Stimulated activated CD8-positive, alpha-beta memory T cell treated with anti-CD3 and anti-CD28 coated beads, Interleukin-12 subunit alpha, Interleukin-12 subunit beta, amount 100 ng/mL, for 24 hours (primary cell): ENCODE results near the gene CEP89.
"Not testable (repeated sequence)": the region's sequence is repeated elsewhere in the genome, so short reads cannot be mapped to it uniquely, and the experiment has no call there.

Source experiments
- DNase-seq: peaks from one replicate; pipeline ENCODE4 v3.0.0-alpha.2; 2020; ENCODE audit errors: extremely low read depth

Gene CEP89

DNA sequence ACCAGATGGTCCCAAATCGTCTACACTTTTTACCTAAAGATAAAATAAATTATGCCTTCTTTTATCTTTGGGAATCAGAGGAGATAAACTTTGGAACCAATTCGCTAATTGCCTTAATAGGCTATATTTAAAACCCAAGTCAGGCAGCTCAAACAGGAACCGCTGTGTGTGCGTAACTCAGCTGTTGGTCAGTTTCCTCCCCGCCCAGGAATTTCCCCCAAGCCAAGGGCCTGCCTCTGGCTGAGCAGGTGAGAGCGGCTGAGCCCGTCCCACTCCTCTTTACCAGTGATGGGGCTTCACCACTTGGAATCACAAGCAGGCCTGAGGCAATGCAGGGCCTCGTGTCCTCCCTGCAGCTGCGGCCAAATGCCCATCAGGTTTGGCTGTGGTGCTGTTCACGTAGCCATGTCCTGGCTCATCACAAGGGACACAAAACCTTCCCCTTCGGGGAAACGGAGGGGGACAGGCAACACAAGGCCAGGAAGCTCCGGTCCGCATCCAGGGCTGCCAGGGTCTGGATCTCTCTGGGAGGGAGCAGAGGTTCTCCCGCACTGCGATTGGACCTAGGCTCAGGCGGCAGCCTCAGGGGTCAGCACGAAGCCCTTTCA lies 101.7 kb downstream of the CEP89 start:
- DNase-seq = no peak

DNA sequence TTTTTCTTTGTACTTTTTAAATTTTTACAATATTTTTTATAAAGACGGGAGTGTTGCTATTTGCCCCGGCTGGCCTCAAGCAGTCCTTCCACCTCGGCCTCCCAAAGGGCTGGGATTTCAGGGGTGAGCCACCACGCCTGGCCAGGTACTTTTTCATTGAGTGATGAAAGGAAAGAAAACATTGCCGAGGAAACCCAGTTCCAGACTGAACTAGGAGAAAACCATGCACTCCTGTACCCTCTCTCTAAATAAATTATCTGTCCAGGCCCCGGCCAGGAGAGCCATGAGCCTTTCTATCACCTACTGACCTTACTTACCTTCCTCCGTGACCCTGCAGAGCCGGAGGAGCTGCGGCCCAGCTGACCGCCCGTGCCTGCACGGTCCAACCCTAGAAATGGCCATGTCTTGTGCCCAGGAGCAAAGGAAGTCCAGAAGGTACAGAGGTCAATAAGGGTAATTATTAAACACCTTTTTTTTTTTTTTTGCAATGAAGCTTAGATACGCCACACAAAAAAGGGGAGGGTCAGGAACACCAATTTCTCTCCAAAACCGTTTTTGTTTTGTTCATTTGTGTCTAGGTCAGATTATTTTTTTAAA lies 102.3 kb downstream of the CEP89 start, which contains the start of gene SLC7A9:
Gene SLC7A9, minus strand, starts transcription at position 399 of the 597 bp plus-strand sequence. CDS start 1,233 bp downstream, outside the sequence.
- no peak for DNase-seq

DNA sequence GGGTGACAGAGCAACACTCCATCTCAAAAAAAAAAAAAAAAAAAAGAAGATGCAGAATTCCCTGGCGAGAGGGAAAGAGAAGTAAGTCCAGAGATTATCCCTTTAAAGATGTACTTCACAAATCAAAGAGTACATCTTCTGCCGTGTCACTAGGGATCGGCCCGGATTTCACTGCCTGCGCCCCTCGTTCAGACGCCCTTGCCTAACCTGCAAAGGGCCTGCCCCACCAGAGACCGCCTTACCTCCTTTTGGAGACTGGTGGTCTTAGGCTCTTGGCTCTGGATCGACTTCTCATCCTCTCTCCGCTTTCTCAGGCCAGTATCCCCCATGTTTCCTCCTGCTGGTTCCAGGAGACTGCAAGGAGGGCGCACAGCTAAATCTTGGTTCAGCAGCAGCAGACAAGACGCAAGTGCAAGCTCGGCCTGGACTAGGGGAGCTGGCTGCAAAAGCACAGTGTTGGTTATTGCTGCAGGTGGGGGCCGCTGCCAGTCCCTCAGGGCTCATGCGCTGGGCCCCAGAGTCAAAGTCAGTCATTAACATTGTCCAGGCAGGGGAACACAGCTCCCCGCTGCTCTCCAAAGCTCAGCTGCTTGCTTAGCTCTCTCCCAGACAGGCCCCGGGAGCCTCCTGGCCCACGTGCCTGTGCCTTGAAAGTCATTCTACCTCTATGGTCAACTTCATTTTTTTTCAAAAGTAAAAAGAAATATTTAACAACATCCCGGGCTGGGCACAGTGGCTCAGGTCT lies 103.4 kb downstream of the CEP89 start:
- no peak for DNase-seq

DNA sequence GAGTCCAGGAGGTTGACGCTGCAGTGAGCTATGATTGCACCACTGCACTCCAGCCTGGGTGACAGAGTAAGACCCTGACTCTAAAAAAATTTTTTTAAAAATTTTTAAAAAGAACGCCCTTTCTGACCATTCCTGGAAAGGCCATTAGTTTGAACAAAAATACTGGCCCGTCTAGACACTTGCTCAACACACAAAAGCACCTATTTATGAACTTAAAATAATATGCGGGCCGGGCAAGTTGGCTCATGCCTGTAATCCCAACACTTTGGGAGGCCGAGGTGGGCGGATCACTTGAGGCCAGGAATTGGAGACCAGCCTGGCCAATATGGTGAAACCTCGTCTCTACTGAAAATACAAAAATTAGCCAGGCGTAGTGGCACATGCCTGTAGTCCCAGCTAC lies 104.3 kb downstream of the CEP89 start:
- not testable (repeated sequence) for DNase-seq

DNA sequence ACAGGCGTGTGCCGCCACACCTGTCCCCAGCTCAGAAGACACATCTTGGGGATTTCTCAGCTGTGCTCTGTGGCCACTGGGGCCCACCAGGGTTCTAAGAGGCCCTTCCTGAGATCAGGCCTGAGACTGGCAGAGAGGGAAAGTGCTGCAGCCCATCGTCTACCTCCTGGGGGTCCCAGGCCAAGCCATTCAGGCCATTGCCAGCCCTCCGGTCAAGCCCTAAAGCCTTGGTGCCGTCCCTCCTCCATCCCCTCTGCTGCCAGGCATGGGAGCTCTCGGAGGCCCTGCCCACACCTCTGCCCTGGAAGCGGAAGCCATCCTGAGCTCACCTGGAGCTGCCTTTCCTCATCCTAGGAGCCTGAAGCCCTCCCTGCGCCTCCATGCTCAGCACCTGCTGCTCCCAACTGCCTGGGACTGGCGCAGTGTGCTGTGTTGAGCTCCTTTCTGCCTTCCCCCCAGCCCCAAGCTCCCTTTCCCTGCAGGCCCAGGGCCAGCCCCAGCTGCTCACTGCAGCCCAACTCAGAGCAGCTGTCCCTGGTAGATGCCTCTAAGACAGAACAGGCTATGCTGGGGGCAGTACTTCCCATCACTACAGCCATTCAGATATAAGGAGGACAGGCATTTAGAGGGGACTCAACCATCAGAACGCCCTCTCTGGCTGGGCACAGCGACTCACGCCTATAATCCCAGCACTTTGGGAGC lies 105.0 kb downstream of the CEP89 start:
- DNase-seq = no peak

DNA sequence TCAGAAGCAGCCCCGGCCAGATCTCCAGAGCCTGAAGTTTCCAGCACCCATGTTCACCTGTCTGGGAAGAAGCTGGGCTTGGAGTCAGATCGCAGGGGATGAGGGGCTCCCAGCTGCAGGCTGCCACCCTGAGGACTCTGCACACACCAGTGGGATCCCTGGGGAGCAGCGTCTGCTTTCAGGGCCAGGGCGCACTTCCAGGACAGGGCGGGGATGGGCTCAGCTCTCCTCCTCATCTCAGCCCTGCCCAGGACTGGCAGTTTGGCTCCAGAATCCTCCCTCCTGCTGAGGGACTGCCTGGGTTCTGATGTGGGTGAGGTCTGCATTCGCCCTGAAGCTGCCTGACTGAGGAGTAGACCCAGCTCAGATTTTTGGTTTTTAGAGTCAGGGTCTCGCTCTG lies 105.7 kb downstream of the CEP89 start:
- DNase-seq = no peak

DNA sequence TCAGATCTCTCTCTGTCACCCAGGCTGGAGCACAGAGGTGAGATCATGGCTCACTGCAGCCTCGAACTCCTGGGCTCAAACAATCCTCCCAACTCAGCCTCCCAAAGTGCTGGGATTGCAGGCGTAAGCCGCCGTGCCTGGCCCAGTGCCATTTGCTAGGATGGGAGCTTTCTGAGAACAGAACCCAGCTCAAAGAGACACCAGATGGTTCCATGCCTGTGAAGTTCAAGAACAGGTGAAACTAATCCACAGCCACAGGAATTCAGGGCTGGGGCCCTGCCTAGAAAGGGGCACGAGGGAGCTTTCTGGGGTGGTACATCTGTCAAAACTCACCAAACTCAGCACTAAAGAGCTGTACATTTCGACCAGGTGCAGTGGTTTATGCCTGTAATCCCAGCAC lies 106.4 kb downstream of the CEP89 start:
- DNase-seq = no peak

DNA sequence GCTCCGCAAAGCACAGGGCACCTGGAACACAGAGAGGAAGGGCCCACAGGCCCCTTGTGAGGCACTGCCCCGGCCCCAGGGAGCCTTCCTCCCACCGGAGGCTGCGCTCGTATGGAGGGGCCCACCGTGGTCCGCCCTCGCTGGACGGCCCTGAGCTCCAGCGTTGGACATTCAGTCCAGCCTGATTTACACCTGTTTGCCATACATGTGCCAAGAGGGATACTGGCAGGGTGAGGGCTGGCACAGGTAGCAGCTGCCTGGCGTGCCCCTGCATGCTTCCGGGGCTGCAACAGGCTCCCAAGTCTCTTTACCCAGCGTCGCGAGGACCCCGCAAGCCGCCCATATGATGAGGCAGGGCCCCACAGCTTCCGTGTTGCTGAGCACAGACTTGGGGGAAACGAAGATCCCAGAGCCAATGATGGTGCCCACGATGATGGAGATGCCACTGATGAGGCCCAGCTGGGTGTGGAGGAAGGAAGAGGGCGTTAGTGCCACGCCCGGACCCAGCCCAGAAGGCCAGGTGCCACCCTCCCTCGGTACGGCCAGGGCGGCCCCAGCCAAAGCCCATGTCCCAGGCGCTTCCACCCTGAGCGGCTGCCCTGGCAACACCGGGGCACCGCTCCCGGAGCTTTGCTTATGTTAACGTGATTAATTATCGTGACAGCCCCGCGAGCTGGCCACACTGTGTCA lies 107.3 kb downstream of the CEP89 start:
- DNase-seq = no peak

DNA sequence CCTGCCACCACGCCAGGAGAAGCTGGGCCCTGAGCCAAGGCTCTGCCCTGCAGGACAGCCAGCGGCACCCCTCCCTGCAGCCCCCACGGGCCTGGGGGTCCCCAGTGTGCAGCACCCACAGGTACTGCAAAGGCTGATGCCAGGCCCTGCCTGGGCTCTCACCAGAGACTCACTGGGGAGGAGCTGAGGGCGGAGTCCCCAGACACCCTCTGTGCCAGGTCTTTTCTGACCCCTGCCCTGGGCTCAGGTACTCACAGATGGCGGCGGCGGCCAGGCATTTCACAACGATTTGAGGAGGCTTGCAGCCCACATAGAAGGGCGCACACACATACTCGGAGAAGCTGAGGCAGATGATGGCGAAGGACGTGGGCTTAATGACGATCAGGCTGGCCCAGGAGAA lies 107.9 kb downstream of the CEP89 start:
- no peak for DNase-seq

DNA sequence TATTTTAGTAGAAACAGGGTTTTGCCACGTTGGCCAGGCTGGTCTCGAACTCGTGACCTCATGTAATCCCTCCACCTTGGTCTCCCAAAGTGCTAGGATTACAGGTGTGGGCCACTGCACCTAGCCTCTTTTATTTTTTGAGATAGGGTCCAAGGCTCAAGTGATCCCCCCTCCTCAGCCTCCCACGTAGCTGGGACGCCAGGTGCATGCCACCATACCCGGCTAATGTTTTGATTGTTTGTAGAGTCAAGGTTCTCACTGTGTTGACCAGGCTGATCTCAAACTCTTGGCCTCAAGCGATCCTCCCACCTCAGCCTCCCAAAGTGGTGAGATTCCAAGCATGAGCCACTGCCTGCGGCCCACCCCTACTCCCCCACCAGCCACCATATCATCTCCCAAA lies 108.5 kb downstream of the CEP89 start:
- DNase-seq = no peak

DNA sequence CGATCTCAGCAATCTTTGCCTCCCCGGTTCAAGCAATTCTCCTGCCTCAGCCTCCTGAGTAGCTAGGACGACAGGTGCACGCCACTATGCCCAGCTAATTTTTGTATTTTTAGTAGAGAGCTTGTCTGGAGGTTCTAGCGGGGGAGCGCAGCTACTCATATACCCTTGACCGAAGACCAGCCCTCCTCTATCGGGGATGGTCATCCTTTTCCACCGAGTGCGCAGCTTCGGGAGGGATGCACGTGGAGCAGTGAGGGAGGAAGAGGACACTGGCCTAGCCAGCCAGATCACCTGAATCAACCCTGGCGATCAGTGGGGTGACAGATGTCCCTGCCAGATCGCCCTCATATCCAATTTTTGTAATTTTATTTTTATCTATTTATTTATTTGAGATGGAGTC lies 109.0 kb downstream of the CEP89 start:
- no peak for DNase-seq

DNA sequence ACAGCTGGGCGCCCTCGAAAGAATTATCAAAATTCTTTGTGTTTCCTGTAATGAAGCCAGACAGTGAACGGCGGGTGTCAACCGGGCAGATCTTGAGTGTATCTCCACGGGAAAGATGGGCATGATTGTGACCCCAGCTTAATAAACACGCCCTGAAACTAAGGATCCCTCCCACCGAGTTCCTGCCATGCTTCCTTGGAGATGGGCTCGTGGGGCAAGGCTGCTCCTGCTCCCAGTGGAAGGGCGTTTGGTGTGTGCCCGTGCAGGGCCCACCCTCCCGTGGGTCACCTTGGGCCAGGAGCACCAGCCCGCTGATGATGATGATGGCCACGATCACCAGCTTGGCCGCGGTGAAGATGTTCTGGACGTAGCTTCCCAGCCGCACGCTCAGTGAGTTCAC lies 109.6 kb downstream of the CEP89 start:
- DNase-seq = no peak

DNA sequence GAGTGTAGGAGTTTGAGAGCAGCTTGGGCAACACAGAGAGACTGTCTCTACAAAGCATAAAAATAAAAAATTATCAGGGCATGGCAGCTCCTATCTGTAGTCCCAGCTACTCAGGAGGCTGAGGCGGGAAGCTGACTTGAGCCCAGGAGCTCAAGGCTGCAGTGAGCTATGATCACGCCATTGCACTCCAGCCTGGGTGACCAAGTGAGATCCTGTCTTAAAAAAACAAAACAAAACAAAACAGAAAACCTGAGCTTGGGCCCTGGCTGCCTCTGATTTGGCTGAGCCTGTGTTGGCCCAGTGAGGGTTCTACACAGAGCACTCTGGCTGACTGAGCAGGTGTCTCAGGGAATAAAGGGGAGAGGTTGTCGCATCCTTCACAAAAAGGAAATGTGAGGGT lies 110.2 kb downstream of the CEP89 start:
- no peak for DNase-seq

DNA sequence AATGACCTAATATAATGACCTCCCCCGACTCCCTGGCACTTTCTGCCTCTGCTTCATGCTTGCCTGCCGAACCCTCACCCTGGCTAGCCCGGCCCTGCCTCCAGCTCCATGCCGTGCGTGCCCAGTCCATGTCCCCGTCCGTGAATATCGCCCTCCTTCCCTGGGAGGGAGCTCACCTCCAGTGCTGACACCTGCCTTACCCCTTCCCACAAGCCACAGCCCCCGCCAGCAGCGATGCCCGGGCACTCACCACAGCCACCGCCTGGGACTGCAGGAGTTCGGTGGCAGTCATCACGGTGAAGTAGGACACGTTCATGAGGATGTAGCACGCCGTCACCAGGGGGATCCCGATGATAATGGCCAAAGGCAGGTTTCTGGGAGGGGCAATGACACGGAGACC lies 112.2 kb downstream of the CEP89 start:
- DNase-seq = no peak

DNA sequence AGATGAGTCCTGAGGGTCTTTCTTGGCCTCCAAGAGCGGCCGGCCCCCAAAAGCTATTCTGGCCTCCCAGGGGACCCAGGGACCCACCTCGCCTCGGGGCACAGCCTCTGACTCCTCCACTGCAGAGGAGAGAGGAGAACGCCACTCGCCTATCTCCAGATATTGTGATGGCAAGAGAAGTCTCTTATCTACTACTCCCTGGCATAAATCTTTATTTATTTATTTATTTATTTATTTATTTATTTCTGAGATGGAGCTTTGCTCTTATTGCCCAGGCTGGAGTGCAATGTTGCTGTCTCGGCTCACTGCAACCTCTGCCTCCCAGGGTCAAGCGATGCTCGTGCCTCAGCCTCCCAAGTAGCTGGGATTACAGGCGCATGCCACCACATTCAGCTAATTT lies 113.2 kb downstream of the CEP89 start:
- no peak for DNase-seq

DNA sequence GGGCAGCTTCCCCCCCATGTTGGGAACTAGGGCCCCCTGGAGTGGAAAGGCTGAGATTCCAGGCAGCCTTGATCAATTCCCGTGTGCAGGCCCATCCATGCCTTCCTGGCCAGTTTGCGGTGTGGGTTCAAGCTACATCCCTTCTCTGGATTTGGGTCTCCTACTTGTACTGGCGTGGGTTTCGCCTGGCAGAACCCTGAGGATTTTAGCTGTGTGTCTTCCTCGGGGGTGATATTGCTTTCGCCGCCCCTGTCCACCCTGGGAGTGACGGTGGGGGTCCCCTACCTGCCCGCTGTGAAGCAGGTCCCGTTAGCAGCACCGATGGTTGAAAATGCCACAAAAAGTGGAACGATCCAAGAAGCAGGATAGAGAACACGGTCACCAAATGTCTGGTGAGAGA lies 113.6 kb downstream of the CEP89 start:
- no peak for DNase-seq

DNA sequence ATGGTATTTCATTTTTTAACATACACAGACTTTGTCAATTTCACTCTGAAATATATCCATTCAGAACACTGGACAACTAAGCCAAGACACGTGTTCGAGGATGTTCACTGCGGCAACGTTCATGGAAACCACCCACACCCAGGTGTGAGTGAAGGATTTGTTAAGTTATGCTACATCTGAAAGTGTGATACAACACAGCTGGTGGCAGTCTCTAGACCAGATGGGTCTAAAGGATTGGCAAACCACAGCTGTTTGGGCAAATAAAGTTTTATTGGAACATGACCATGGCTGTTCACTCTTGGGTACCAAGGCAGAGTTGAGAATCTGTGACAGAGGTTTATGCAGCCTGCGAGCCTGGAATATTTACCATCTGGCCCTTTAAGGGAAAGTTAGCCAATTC lies 114.2 kb downstream of the CEP89 start:
- DNase-seq = no peak

DNA sequence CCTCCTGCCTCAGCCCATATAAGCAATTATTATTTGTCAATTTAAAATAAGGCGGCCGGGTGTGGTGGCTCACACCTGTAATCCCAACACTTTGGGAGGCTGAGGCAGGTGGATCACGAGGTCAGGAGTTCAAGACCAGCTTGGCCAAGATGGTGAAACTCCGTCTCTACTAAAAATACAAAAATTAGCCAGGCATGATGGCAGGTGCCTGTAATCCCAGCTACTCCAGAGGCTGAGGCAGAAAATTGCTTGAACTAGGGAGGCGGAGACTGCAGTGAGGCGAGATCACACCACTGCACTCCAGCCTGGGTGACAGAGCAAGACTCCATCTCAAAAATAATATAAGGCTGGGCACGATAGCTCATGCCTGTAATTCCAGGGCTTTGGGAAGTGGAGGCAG lies 114.9 kb downstream of the CEP89 start:
- not testable (repeated sequence) for DNase-seq

DNA sequence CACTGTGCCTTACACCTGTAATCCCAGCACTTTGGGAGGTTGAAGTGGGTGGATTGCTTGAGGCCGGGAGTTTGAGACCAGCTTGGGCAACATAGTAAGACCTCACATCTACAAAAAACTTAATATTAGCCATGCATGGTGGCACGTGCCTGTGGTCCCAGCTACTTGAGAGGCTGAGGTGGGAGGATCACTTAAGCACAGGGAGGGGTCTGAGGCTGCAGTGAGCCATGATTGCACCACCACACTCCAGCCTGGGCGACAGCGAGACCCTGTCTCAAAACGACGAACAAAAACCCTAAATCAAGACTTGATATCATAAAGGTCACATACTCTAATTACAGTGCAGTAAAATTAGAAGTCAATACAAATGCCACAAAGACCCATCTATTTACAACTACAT lies 119.5 kb downstream of the CEP89 start:
- DNase-seq = no peak

DNA sequence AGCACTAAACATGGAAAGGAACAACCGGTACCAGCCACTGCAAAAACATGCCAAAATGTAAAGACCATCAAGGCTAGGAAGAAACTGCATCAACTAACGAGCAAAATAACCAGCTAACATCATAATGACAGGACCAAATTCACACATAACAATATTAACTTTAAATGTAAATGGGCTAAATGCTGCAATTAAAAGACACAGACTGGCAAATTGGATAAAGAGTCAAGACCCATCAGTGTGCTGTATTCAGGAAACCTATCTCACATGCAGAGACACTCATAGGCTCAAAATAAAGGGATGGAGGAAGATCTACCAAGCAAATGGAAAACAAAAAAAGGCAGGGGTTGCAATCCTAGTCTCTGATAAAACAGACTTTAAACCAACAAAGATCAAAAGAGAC lies 123.7 kb downstream of the CEP89 start:
- not testable (repeated sequence) for DNase-seq

DNA sequence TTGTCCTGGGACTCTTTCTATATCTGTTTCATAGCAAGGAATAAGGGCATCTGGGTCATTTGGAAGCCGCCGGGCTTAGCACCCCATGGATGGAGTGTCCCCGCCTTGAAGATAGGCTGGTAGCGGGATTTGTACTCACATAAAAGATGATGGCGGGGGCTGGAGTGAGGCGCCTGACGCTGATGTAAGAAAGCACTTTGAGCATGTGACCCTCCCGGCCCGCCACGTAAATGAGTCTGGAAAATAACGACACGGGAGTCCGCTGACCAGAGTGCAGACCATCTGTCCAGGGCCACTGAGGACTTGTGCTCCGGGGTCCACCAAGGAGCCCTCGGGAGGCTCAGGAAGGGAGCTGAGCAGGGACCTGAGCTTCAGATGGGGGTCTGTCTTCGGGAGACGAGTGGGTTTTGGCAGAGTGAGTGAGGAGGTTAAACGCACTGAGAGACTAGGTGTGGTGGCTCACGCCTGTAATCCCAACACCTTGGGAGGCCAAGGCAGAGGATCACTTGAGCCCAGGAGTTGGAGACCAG lies 128.0 kb downstream of the CEP89 start:
- DNase-seq = no peak

DNA sequence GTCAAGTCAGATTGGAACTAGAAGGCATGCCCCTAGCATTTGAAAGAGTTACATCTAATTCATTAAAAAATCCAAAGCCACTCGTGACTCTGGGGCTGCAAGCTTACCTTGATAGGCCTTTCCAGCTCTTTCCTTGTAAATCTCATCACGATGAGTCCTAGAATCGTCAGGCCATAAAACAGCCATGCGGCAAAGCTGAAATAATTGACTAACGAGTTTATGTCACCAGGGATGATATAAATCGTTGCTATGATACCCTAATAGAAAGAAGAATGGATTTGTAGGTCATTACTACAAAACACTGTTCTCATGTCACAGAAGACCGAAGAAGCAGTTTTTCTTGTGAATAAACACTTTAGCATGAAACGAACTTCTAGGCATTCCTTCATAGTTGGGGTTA lies 129.7 kb downstream of the CEP89 start:
- DNase-seq = no peak
